Liver (tissue), 3 donors: Measurements from ENCODE around the gene TBX19.

Experiments
- CTCF ChIP-seq: fragments of 150-350 bp; IDR thresholded peaks from 2 replicates; pipeline ENCODE4 v1.5.1; 2017; ENCODE audit warnings: improper control_type of control experiment, low read depth, low read length; ENCODE audit not compliant: missing input control
- MAX ChIP-seq: IDR thresholded peaks from 2 replicates; pipeline ENCODE4 v1.6.1; 2016; ENCODE audit warnings: antibody characterized with exemption
- TAF1 ChIP-seq: conservative IDR thresholded peaks from 2 replicates; pipeline ENCODE4 v1.6.1; 2016; ENCODE audit warnings: antibody characterized with exemption, mild to moderate bottlenecking
- donor health status: healthy.
- donor health status: healthy.

DNA sequence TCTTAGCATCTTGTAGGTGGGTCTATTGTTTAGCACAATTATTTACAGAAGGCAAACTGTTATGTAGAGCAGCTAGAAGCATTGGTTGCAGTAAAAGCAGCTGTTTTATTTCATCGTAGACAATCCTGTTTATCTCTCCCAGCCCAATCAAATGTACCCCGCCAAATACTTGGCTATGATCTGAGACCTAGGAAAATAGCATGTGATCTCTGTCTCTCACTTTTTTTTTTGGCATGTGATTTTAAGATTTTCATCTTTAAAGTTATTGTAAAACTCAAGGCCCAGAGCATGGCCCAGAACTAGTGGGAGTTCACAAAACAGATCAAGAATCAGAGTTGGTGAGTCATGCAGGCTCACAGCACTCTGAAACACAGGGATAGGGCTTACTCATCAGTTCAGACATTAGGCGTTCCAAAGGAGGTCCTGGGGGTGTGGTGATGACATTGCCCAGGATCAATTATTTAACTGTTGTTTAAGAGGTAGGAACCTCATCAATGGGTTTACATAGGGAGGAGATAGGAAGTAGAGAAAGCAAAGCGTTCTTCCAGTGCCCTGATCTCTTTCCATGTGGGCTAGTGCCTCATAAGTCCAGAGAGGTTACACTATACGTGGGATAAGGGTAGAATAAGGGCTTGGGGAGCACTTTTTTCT, 40.2 kb downstream of the TBX19 start:
- no peak for TF ChIP-seq TAF1
- no peak for TF ChIP-seq CTCF
- no peak for TF ChIP-seq MAX
